Astrocyte (in vitro differentiated cells and primary cell): ENCODE data around the gene CGN.

Experiments used
- EZH2 ChIP-seq: IDR thresholded peaks from 2 replicates; pipeline ENCODE4 v1.6.1; 2012; ENCODE audit warnings: mild to moderate bottlenecking, low read length, inconsistent platforms; ENCODE audit not compliant: insufficient read depth
- TF ChIP-seq, protein P1 (sequence below): IDR thresholded peaks from 2 replicates; pipeline ENCODE4 v1.5.1; 2011; ENCODE audit warnings: low read depth, mild to moderate bottlenecking, inconsistent platforms, low read length, moderate library complexity; ENCODE audit not compliant: insufficient read depth

DNA sequence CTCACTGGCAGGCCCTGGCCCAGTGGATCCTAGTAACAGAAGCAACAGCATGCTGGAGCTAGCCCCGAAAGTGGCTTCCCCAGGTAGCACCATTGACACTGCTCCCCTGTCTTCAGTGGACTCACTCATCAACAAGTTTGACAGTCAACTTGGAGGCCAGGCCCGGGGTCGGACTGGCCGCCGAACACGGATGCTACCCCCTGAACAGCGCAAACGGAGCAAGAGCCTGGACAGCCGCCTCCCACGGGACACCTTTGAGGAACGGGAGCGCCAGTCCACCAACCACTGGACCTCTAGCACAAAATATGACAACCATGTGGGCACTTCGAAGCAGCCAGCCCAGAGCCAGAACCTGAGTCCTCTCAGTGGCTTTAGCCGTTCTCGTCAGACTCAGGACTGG is 7.7 kb downstream of the CGN start:
- TF ChIP-seq, protein P1, sequence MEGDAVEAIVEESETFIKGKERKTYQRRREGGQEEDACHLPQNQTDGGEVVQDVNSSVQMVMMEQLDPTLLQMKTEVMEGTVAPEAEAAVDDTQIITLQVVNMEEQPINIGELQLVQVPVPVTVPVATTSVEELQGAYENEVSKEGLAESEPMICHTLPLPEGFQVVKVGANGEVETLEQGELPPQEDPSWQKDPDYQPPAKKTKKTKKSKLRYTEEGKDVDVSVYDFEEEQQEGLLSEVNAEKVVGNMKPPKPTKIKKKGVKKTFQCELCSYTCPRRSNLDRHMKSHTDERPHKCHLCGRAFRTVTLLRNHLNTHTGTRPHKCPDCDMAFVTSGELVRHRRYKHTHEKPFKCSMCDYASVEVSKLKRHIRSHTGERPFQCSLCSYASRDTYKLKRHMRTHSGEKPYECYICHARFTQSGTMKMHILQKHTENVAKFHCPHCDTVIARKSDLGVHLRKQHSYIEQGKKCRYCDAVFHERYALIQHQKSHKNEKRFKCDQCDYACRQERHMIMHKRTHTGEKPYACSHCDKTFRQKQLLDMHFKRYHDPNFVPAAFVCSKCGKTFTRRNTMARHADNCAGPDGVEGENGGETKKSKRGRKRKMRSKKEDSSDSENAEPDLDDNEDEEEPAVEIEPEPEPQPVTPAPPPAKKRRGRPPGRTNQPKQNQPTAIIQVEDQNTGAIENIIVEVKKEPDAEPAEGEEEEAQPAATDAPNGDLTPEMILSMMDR, result no peak
- TF ChIP-seq EZH2, result no peak
